ENCODE data around the gene MRTFB.

The MRTFB gene

DNA sequence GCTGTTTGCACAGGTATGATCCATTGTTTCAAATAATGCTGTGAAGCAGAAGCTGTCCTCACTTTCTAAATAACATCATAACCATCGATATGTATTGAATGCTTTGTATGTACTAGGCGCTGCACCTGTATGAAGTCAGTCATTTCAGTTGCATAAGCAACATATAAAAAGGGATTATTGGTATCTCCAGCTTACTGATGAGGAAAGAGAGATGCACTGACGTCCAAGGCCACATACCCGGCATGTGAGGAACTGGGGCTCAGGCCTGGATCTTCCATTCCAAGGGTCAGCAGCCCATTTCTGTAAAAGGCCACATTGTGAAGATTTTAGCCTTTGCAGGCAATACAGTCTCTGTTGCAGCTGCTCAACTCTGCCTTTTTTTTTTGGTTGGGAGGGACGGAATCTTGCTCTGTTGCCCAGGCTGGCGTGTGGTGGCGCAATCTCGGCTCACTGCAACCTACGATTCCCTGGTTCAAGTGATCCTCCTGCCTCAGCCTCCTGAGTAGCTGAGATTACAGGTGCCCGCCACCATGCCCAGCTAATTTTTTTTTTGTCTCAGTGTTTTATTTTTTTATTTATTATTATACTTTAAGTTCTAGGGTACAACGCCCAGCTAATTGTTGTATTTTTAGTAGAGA lies 244.7 kb downstream of the MRTFB start:
- no peak for DNase-seq

Measured in NCI-H748 treated with DMSO at 0.1 percent for 48 hours (cell line).